Cardiac fibroblast (primary cell): ENCODE results near the gene ADCK1.

ENCODE experiments used
- DNase-seq, 2 donors: peaks; one replicate each; pipeline versions ENCODE4 v3.0.0 to v3.0.0-alpha.2; 2010; ENCODE audit warnings: low read depth in 2 of 2
- H3K4me3 ChIP-seq, 2 donors: replicated peaks in 1 of 2; 1 replicate in 1 of 2; 2 replicates in 1 of 2; pipeline ENCODE4 v1.5.1; 2011; ENCODE audit warnings: low read depth in 2 of 2, low read length in 2 of 2, mild to moderate bottlenecking in 2 of 2, moderate library complexity in 1 of 2
- CTCF ChIP-seq: IDR thresholded peaks from one replicate; pipeline ENCODE4 v1.5.1; 2011; ENCODE audit warnings: low read depth, mild to moderate bottlenecking, low read length, inconsistent platforms

The ADCK1 gene

DNA sequence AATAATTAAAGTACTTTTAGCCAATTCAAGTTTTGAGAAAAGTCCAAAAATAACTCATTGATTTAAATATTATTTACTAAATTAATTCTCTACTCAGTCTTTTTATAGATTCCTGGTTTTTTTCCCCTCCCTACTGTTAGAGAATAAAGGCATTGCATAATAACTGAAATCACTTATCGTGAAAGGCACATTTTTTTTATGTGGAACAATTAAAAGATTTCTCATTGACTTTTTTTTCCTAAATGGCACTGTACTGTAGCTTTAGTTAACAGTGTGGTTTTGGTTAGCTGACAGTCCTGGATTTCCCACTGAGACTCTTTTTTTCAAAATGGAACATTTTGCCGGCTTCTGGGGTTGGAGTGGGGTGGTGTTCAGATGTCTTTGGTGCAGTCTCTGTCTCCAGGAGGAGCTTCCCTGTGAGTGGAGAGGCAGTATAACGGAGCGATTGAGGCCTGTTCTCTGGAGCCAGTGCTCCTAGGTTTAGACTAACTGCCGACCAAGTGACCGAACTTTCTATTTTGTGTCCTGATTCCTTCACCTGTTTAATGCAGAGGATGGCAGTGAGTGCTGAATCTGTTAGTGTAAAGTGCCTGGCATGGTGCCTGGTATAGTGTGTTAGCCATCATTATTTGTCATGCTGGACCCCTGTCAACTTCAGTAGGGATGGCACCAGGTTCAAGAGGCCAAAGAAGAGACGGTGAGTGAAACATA lies 117.7 kb downstream of the ADCK1 start:
- DNase-seq, result no peak
- no peak for TF ChIP-seq CTCF

DNA sequence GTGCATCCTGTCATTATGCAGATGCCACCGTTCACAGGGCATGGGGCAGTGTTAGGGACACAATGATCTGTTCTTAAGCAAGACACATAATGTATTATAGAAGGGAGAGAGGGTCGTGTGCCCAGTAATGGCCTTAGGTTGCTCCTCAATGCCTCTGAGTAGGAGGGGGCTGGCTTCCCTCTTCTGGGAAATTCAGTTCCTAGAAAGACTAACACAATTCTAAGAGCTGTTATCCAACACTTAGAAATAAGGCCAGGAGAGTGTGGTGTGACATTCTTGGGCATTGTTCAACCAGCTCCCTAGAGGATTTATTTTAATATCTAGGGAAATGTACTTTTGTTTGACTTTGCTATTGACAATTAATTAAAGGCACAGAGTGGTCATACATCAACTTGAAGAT lies 118.5 kb downstream of the ADCK1 start:
- no peak for TF ChIP-seq CTCF
- no peak for DNase-seq
- no peak overlapping the region for H3K4me3 ChIP-seq

More for the DNA sequence above, 117.7 kb downstream of the ADCK1 start:
- H3K4me3 ChIP-seq, result no peak overlapping the region

DNA sequence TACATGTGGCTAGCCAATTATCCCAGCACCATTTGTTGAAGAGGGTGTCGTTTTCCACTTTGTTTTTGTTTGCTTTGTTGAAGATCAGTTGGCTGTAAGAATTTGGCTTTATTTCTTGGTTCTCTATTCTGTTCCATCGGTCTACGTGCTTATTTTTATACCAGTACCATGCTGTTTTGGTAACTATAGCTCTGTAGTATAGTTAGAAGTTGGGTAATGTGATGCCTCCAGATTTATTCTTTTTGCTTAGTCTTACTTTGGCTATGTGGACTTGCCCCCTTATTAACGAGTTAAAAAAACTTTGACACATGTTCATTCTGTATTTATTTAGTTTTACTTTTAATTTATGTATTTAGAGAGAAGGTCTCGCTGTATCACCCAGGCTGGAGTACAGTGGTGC lies 120.4 kb downstream of the ADCK1 start:
- TF ChIP-seq CTCF, result no peak
- no peak for DNase-seq

DNA sequence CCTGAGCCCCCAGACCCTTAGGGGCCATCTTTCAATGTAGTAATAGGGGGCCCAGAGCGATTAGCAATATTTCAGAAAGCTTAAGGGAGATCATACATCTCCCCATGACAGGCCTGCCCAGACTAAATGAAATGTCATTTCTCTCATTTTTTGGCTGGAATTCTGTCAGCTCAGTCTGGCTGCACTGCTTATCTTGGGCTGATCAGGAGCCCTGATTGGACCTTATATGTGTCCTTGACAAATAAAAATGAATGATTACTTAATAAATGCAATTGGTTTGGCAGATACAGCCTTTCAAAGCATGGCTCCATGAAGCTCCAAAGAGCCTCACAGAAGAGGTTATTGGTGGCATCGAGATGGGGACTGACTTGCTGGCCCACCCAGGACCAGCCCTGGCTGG lies 121.9 kb downstream of the ADCK1 start:
- no peak for DNase-seq
- H3K4me3 ChIP-seq, result no peak overlapping the region
- TF ChIP-seq CTCF, result no peak

More for the DNA sequence above, 120.4 kb downstream of the ADCK1 start:
- H3K4me3 ChIP-seq, result no peak overlapping the region

- no peak for DNase-seq
- no peak for TF ChIP-seq CTCF
- H3K4me3 ChIP-seq, result no peak overlapping the region
Observed at GRCh38 chr14:77923131-77923936, 123.4 kb downstream of the ADCK1 start.

DNA sequence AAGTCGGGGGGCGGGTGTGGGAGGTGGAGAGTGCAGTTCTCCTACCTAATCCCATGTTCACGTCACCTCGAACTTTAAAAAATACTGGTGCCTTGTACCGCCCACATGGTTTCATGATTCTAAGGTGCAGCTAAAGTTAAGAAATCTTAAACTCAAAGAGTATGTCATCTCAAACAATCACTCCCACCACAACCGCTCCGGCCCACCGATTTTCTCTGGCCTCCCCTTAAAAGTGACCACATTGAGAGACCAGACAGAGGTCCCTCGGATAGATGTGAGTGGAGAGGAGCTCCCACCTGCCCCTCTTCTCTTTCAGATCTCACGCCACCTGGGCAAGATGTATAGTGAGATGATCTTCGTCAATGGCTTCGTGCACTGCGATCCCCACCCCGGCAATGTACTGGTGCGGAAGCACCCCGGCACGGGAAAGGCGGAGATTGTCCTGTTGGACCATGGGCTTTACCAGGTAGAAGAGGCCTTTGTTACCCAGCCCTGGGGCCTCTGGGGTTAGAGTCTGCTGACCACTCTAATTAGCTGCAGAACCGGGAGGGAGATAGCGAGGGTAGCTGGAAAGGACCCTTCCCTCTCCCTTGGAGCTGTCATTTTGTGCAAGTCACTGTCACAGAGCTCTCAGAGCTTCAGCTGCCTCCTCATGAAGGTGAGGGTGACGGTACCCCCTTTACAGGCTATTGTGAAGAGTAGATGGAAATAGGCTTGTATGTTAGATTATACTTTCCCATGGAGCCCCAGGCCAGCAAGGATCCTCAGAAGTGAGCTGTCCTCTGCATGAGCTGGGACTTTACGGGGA lies 124.4 kb downstream of the ADCK1 start:
- DNase-seq, result no peak
- H3K4me3 ChIP-seq, result no peak overlapping the region
- no peak for TF ChIP-seq CTCF
